HG03097 (cell line): Measurements from ENCODE around the gene PTK7.

Source experiments
- ATAC-seq: cut with Tn5 transposase; IDR thresholded peaks from one replicate; pipeline ENCODE4 v1.9.1; 2021; ENCODE audit not compliant: unreplicated experiment, low FRiP score

PTK7 gene

DNA sequence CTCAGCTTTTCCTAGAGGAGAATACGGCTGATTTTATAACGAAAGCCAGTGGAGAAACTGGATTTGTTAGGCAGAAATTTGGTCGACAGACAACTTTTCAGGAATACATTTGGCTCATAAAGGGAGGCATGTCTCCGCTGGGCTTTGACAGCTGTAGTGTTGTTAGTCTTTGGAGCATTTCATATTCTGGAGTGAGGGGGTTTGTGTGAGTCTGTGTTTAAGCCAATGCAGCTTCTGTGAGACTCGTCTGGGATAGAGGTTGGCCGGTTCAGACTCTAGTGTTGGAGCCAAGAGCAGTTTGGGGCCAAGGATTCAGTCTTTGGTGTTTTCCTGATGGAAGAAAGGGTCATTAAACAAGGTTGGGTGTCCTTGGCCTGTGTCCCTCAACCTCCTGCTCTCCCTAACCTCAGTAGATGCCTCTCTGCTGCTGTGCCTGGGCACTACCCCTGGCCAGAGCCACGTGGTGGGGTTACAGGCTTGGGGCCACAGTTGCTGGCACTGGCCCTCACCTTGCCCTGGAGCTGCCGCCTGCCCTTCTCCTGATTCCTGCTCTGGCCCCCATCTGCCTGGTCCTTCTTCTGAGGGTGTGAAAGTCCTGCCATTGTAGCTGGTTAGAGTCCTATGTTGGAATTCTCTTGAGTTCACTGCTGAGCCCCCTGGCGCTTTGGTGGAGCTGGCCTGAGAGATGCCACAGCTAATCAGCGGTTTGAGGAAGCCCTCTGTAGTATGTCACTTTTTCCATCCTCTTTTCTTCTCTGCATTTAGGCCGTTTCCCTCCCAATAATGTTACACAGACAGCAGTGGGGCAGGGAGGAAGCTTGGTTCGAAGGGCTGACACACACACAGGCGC lies 6.9 kb downstream of the PTK7 start:
- ATAC-seq, result no peak

DNA sequence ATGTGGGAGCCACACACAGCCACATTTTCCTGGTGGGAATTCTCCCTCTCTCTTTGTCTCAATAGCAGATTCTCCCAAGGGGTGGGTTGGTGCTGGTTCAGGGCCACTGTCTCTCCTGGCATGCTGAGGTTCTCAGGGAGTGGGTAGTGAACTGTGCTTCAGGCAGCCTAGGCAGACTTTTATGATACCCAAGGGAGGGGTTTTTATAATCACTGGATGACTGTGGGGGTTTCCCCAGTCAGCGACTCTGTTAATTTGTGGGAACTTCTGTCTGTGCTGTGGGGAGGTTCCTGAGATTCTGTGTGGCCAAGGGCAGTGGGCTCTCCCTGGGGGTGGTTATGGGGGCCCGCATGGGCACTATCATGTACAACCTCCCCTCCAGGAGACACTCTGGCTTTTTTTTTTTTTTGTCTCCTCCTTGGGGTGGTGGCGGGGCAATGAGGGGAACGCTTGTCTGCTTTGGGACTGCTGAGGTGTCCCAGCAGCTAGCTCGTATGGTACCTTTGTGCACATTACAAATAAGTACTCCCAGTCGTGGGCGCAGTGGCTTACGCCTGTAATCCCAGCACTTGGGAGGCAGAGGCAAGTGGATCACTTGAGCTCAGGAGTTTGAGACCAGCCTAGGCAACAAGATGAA lies 10.0 kb downstream of the PTK7 start:
- ATAC-seq, result no peak

DNA sequence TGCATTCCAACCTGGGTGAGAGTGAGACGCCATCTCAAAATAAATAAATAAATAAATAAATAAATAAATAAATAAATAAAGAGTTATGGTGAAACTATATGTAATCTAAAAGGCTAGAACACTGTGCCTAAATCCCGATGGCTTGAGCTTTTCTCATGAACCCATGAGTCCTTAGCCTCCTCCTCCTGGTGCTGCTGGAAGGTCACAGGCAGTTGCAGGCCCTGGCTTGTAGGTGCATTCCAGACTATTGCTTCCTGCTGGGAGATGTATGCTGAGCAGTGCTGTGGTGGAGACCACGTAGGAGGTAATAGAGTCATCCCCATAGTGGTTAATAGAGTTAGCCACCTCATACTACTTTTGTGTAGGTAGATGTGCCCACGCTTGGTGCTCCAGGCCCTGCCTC lies 12.5 kb downstream of the PTK7 start:
- no peak for ATAC-seq

DNA sequence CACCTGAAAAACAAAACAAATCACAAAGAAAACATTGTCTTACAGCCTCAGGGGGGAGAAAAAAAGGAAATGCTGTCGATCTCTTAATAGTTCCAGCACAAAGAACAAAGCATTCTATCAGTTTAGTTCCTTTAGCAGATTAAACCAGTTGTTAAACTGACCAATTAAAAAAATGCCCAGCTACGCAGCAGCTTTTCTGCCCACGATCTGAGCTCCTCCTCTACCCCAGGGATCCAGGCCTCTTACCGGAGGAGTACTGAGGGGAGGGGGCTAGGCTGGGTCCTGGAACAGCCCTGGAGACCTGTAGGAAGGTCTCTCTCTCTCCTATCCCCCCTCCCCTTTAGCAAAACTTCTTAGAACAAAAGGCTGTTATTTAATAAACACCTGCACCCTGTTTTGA lies 13.4 kb downstream of the PTK7 start:
- ATAC-seq, result no peak

DNA sequence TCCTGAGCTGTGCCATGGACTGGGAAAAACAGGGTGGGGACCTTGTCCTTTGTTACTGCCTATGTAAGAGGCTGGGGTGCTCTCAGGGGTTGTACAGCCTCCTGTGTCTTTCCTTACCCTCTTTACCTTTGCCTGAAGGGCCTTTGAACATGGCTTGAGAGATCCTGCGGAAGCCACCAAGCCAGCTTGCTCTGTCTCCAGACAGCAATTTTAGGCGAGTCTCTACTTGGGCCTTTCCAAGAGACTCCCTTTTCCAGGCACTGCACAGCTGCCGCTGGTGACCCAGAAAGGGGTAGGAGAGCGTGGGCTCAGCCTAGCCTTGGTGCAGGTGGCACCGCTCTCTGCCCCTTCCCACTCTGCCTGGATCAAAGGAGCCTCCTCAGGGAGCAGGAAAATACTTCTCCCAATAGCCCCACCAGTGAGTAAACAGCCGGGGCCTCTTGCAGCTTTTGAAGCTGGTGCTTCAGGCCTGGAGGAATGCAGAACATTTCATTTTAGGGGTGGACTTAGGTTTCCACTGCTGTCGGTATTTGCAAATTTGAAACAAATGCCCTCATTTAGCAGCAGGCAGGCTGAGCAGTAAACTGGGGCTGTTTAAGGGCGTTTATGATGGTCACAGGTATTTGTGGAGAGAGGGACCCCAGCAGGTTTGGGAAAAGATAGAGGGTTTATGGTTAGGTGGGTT lies 13.9 kb downstream of the PTK7 start:
- no peak for ATAC-seq

DNA sequence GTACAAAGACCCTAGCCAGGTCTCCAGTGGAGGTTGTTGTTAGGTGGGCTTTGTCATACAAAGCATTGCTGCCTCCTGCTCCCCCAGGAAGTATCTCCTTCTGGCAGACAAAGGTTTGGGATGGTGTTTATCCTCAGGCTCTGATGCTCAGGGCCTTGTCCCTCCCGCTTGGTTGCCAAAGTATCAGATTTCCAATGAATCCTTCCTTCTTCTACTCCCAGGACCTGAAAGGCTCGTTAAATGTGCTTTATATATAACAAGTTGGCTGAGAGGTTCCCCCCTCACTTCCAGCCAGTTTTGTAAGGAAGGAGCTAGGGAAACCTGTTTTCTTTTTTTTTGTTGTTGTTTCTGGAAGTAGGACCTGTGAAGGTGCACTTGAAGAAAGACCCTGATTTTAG lies 14.4 kb downstream of the PTK7 start:
- no peak for ATAC-seq

DNA sequence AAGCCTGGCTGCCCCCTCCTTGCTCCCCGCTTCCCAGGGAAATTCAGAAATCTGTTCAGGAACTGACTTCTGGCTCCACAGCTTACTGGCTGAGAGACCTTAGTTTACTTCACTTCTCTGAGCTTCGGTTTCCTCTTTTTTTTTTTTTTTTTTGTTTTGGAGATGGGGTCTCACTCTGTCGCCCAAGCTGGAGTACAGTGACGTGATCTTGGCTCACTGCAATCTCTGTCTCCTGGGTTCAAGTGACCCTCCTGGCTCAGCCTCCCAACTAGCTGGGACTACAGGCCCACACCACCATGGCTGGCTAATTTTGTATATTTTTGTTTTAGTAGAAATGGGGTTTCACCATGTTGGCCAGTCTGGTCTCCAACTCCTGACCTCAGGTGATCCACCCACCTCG lies 14.9 kb downstream of the PTK7 start:
- ATAC-seq, result no peak

DNA sequence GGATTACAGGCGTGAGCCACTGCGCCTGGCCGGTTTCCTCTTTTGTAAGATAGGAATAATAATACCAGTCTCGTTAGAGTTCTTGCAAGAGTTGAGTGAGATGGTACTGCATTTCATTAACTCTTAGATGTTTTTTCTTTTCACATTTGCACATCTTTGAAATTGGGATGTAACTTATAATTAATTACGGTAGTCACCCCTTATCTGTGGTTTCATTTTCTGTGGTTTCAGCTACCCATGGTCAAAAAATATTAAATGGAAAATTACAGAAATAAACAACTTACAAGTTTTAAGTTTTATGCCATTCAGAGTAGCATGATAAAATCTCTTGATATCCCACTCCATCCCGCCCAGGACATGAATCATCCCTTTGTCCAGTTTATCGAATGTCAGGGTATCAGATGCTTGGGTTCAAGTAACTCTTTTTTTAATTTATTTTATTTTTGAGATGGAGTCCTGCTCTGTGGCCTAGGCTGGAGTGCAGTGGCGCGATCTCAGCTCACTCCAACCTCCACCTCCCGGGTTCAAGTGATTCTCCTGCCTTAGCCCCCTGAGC lies 15.4 kb downstream of the PTK7 start:
- no peak for ATAC-seq

DNA sequence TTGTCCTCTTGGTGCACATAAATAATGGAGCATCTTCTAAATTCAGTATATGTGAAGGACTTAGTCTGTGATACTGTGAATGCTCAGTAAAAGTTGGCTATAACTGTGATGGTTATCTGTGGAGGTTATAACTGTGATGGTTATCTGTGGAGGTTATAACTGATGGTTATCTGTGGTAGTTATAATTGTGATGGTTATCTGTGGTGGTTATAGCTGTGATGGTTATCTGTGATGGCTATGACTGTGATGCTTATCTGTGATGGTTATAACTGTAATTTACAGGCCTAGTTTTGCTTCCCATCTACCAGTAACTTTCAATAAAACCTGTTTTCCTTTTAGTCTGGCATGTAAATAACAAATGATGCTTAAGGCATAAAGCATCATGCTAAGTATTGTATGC lies 16.5 kb downstream of the PTK7 start:
- no peak for ATAC-seq

DNA sequence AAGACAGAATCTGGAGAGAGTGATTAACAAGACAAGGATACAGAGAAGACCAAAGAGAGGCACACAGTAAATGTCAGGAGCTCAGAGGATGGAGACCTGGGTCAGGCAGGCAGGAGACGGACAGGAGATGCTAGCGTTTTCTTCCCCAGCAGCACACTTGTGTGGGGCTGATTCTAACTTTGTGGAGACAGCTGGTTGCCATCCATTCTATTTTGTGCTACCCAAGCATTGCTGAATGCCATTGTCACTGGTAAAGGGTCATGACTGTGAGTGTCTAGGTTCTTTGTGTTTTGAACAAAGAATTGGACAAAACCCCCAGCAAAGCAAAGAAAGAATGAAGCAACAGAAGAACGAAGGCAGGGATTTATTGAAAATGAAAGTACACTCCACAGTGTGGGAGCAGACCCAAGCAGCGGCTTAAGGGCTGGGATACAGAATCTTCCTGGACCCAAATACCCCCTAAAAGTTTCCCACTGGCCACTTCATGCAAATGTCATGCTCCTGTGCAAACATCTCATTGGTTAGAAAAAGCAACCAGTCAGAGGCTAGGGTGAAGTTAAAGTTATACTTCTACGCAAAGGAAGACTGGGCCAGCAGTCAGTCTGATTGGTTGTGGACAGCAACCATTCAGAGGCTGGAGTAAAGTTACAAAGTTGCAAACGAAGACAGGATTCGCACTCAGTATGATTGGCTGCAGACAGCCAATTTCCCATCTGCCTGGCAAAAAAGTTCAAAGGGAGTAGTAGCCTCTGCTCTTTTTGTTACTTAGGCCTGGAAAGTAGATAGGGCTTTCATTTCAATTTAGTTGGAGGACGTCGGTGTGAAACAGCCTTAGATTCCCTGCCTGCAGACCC lies 17.5 kb downstream of the PTK7 start:
- ATAC-seq, result no peak

DNA sequence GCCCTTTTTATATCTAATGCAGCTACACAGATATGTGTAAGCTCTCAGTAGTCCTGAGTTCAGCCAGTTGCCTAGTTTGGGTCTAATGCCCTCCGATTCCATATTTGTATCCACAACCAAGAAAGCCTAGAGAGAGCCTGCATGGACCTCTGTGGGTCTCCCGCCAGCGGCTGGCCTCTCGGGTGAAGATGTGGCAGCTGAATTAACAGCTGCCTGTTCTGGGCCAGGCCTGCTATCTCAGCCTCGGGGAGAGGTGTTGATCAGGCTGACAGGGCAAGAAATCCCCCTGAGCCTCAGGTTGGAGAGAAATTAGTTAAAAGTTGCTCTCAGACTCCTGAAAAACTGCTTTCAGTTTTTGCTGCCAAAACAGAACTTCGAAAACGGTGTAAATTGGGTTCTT lies 19.8 kb downstream of the PTK7 start:
- no peak for ATAC-seq

DNA sequence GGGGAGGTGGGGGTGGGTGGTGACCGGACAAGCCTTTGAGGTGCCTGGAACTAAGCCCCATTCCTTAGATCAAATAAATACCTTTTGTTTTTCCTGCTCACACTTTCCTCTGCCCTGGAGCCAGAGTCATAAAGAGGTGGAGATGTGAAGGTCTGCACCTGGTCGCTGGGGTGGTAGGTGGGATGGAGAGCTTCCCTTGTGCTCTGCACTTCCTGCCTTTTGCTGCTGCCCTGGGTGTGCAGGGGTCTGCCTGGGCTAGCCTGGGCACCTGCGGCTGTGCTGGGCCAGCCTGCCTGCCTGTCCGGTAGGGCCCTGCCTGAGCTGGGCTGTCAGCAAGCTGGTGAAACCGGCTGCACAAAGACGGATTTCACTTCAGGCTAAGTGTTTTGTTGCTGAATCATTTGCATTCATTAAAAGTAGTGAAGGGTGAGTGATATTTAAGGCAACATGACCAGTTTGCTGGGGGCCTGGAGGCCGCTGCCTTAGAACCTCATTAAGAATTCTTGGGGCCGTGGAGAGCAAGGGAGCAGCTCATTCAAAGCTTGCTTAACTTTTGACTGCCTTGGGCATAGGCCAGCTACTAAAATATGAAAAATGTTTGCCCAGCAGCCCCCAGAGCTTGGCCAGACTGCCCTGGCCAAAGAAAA lies 20.5 kb downstream of the PTK7 start:
- no peak for ATAC-seq

DNA sequence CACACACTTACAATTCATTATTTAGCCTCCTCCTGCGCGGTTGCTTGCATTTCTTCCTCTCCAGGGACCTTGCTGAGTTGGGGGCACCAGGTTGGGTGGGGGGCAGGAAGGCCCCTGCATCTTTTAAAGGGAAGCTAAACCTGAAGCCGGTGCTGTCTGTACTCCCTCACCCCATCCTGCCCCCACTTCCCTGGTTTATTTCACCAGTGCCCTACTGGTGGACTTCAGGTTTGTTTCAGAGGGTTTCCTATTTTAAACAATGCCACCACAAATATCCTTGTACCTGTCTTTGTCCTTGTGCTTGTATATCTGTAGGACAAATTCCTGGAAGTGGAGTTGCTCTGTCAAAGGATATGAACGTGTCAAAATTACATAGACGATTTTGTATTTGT lies 21.0 kb downstream of the PTK7 start:
- ATAC-seq, result no peak

DNA sequence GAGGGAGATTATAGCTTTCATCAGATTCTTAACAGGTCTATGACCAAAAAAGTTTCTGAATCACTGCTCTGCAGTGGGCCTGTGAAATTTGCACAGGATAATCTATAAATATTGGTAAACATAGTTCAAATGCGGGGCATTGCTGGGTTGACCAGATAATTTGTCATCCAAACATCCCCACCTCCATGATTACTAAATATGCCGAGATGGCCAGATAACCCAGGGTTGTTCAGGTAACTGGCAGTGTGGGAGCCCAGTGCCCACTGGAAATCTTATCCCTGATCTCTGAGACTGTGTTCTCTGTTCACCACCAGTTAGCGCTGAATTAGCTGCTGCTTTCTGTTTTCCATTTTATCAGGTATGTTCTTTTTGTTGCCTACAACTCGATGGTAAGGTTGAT lies 21.4 kb downstream of the PTK7 start:
- ATAC-seq, result no peak

DNA sequence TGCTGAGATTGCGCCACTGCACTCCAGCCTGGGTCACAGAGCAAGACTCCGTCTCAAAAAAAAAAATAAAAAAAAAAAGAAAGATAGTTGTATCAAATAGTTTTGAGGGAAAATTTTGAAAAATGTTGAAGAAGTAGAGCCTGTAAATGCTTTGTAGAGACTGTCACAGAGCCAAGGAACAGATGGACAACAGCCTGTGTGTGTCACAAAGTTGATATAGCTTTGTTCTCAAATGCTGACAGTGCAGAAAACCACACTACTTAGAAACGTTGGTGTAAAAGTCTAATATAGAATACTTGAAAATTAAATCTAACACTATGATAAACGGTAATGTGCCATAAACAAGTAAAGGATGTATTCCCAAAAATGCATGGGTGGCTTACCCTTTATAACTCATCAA lies 25.4 kb downstream of the PTK7 start:
- no peak for ATAC-seq

DNA sequence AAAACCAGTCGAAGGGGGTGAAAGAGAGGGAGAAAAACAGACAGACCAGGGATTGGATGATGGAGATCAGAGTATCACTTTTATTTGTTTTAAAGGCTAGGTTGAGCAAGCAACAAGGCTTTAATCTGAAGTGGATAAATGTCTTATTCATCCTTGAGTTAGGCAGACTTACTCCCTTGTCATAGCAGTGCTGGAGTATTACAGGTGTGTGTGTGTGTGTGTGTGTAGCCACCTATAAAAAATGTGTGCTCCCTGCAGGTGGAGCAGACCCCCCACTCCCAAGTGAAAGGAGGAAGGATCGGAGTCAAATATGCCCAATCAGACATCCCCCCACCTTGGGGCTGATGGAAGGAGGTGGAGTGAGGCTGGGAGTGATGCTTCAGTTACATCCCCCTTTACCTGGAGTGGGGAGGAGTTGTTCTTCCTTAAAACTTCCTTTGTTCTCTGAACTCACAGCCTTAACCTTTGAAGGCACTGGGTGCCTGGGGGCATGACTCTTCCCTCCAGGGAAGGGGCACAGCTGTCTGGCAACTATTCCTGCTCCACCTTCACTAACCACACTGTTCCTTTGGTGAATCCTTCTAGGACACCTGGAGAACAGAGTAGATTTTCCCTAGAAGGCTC lies 27.3 kb downstream of the PTK7 start:
- ATAC-seq, result no peak

DNA sequence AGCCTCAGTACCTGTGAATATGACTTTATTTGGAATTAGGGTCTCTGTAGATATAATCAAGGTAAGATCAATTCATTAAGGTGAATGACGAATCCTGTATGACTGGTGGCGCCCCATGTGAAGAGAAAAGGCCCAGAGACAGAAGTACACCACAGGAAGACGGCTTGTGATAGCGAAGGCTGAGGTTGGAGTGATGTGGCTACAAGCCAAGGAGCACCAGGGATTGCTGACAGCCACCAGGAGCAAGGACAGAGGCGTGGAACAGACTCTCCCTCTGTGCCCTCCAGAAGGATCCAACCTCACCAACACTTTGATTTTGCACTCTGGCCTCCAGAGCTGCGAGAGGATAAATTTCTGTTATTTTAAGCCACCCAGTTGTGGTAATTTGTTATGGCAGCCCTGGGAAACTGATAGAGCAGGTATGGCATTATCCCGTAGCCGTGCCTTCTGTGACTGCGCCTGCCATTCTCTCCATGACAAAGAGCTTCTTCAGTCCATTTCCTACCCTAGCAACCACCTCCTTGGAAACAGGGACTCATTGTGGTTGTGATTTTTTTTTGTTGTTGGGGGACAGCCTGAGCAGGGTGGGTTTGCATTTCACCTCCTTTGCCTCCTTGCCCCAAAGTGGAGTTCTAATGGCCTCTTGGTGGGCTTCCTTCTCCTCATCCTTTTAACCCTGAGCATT lies 29.6 kb downstream of the PTK7 start:
- ATAC-seq, result no peak

DNA sequence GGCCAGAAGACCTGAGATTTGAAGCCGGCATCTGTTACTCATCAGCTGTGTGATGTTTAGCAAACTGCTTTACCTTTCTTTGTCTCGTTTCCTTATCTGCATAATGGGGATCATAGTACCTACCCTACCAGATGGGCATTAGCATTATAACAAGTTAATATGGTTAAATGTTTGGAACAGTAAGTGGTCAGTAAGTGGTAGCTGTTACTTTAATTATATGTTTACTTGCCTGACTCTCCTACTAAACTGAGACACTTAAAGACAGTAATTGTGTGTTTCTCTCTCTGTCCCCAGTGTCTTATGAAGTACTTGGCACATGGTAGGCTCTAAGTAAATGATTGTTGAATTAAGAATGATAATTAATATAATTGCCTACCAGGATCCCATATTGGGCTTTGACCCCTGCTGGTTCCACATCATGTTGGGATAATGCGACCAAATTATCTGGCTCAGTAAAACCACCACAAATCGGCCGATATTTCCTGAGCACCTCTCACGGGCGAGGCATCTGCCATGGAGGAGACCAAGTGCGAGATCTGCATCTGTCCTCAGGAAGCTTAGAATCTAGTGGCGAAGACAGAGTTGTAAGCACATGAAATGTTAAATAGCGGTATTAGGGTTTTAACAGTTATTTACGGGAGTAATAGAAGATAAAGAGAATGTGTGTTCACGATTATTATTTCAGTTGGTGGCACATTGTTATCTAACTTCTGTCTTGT lies 31.4 kb downstream of the PTK7 start:
- ATAC-seq, result no peak
